Stimulated activated CD4-positive, alpha-beta T cell treated with anti-CD3 and anti-CD28 coated beads, Interleukin-15, amount 100 ng/mL, for 1 hour (primary cell): ENCODE data around the gene PEX13.
"Not testable (repeated sequence)": the region's sequence is repeated elsewhere in the genome, so short reads cannot be mapped to it uniquely, and the experiment has no call there.

Experiments
- DNase-seq, 2 donors: peaks; one replicate each; pipeline ENCODE4 v3.0.0-alpha.2; 2020; ENCODE audit warnings: low read depth in 1 of 2, low spot score in 1 of 2

Gene PEX13

DNA sequence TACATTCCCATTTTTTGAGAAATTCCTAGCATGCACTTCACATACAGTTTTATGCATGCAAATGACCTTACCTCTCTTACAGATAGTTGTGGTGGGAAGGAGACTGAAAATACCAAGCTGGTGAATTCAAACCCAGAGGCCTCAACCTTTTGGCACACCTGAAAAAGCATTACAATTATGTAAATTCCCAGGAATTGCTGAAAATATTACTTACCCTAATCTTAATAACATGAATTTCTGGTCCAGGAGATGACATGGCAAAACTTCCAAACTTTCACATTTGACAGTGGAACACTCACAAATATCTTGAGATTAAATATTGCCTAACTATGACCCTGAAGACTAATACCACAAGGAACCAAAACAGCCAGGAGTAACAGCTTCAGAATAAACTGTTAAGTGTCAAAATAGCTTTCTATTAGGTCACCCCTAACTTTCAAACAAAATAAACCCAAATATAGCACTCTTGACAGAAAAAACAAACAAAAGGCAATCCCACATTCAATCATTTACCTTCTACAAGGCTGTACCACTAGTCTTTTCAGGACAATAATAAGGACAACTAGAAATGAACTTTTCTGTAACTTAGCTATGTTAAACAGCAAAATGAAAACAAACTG, 10.9 kb upstream of the PEX13 start:
- DNase-seq = no peak

- DNase-seq = no peak
Measured at GRCh38 chr2:61009355-61009754, 8.2 kb upstream of the PEX13 start.

DNA sequence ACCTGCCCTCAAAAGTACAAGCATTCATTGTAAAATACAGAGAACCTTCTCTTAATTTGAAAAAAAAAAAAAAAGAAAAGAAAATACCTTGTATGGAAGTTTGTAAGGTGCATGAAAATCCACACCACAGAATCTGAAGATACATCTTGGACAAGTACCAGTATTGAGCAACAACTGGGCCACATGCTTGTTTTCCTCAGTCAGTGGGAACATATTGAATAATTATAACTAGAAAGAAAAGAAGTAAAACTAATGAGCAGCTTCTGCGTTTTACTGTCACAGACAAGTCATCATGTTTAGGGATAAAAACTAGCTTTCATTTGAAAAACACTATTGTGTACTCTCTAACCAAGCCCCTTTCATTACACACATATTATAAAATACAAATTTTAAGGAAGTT, 5.8 kb upstream of the PEX13 start:
- no peak for DNase-seq

- not testable (repeated sequence) for DNase-seq
Measured at GRCh38 chr2:61012303-61012702, 5.2 kb upstream of the PEX13 start.

DNA sequence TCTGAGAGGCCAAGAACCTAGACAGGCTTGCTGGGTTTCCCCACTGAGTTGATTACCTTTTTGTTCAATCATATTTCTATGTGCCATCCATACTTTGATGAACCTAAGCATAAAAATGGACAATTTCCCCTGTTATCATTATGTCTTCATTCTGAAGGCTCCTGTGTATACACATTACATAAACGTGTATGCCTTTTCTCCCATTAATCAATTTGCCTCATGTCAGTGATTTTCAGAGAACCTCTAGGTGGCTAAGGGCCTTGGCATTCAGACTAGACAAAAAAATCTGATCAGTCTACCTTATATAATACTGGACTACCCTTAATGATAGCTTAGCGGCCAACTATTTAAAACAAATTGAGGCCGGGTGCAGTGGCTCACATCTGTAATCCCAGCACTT, 4.1 kb upstream of the PEX13 start:
- DNase-seq = no peak

DNA sequence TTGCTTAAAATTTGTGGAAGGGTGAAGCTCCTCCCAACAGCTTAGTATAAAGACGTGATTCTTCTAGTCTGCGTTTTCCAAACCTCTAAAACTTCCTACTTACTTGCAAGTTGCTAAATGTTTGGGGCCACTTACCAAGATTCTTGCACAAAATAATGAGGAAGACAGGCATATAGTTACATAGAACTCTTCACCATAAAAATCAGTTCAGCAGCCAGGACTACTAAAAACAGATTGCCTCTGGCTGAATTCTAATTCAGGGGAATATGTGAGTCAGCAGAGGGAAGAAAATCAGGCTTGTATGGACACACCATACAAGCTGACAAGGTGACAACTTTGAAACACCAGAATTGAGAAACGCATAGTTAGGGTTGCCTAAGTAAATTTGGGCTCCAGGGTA, 2.8 kb upstream of the PEX13 start:
- DNase-seq = no peak

GRCh38 chr2:61015976-61016375, 1.5 kb upstream of the PEX13 start:
- no peak for DNase-seq

DNA sequence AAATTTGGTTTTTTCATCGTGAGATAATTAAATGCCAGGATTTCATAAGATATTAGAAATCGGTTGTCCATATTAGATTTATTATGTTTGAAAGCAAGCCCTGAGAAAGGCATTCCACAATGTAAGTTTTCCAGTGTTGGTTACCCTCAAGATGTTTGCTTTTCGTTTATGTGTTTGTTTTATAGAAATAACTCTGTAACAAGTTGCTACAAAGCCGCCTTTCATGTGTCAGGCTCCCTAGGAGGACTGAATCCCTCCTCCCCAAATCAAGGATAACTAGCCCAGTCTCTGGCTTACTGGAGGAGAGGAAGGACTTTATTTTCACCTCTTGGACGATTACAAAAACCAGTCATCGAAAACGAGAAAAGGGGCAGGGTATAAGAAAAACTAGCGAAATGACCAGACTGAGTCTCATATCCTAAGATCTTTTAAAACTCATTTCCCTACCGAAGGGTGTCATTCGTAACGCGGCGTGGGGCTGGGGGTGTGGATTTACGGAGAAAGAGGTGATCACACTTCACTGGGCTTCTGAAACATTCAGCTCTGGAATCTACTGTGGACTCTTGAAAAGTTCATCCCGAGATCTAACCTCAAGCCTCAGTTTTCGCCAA, 1.0 kb upstream of the PEX13 start:
- peak in 1 of 2 donors; percentile 3 for DNase-seq

DNA sequence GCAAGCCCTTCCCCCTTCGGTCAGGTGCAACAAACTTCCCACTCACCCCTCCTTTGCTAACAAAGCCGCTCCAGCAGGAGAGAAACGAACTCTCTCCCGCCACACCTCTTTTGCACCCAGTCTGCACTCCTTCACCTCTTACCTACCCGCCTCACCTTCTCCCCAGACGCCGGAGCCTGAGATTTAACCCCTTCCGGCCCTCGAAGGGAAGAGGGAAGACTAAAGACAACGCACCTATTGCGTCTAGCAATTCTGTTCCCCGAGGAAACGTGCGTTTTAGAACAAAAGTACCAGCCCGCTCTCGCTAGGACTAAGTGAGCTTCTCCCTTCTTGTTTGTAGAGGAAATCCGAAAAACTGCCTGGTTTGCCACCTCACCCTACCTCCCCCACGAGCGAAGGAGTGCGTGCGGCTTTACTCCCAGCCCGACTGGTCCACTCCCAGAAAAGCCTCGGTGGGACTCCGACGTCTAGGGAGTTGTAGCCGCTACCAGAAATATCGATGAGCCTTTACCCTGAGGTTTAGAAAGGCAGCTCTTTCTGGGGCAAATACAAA, 441 bp upstream of the PEX13 start:
- DNase-seq = peak; percentile 40 to 44

DNA sequence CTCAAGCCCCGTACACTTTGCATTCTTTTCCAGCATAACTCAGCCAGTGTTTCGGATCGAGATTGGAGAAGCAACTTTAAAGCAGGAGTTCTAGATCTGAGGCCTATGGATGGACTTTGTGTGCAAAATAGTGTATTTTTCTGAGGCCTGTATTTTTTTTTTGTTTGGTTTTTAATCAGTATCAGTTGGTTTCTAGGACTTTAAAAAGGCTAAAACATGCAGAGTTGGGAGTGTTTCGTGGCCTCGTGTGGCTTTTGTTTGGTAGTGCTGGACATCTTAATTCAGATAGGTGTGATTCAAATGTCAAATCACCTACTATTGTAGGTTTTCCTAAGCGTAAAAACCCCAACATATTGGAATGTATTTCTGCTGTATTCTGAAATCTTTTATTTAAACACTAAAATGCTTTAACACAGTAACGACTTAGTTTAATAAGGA, 817 bp downstream of the PEX13 start:
- no peak for DNase-seq

GRCh38 chr2:61018798-61019197, 1.3 kb downstream of the PEX13 start:
- DNase-seq = no peak

DNA sequence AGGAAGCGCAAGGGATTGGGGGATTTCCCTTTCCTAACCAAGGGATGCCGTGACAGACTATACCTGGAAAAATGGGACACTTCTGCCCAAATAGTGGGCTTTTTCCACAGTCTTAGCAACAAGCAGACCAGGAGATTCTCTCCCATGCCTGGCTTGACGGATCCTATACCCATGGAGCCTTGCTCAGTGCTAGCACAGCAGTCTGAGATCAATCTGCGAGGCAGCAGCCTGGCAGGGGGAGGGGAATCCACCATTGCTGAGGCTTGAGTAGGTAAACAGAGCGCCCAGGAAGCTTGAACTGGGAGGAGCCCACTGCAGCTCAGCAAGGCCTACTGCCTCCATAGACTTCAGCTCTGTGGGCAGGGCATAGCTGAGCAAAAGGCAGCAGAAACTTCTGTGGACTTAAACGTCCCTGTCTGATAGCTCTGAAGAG, 3.7 kb downstream of the PEX13 start:
- DNase-seq = no peak

GRCh38 chr2:61023670-61024069, 6.2 kb downstream of the PEX13 start:
- no peak for DNase-seq

DNA sequence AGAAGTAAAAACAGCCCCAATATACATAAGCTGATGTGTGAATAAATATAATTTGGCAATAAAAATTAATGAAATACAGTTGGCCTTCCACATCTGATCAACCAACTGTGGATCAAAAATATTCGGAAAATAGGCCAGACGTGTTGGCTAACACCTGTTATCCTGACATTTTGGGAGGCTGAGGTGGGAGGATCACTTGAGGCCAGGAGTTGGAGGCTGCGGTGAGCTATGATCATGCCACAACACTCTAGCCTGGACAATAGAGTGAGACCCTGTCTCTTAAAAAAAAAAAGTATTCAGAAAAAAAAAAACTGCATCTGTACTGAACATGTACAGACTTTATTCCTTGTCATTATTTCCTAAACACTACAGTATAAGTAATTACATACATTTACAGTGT, 12.0 kb downstream of the PEX13 start:
- no peak for DNase-seq

GRCh38 chr2:61034592-61034991, 17.1 kb downstream of the PEX13 start:
- DNase-seq = not testable (repeated sequence)

DNA sequence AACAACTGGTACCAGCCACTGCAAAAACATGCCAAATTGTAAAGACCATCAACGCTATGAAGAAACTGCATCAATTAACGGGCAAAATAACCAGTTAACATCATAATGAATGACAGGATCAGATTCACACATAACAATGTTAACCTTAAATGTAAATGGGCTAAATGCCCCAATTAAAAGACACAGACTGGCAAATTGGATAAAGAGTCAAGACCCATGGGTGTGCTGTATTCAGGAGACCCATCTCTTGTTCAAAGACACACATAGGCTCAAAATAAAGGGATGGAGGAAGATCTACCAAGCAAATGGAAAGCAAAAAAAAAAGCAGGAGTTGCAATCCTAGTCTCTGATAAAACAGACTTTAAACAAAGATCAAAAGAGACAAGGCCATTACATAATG, 19.1 kb downstream of the PEX13 start:
- not testable (repeated sequence) for DNase-seq

GRCh38 chr2:61042807-61043206, 25.3 kb downstream of the PEX13 start:
- no peak for DNase-seq

DNA sequence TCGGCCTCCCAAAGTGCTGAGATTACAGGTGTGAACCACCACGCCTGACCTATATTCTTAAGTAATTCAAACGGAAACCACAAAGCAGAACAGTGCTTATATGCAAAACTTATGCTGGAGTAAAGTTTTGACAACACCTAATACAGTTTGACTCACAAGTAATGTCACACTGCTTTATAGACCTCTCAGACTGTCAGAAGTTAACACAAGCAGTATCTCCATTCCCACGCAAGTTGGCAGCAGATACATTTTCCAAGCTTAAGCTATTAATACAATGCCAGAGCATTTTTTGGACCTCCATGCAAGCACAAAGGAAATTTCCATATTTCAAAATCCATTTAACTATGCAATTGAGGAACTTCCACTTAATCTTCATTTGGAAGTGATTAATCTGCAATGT, 27.1 kb downstream of the PEX13 start:
- DNase-seq = no peak

DNA sequence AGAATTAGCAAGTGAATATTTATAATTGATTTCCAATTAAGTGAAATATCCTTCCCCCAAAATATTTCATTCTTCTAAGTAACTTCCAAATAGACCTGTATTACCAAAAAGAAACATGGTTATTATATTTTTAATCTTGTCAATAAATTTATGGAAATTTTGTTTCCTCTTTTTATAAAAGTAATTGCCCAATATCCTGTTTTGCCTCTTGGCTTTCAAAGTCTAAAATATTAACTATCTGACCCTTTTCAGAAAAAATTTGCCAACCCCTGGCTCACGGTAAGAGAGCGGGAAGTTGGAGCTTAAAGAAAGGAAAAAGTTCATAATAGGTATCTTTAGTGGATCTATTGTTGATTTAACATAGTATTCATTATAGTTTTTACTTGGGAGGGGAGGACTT, 27.7 kb downstream of the PEX13 start:
- no peak for DNase-seq

DNA sequence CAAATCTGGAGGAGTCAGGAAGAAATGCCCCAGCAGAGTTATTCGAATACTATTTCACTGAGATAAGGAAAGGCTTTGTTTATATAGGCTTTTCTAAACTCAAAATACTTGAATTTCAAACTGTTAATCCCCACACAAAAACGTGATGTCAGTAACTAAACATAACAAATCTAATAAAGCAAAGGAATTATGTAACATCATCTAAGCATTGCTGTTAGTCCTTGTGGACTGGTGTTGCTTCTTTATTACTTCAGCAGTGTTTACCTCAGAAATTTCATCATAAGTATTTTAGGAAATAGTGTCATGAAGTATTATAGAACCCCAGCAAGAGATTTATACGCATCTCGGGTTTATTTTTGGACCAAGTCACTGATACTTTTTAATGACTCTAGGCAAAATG, 28.5 kb downstream of the PEX13 start:
- DNase-seq = no peak

GRCh38 chr2:61055557-61055956, 38.0 kb downstream of the PEX13 start:
- no peak for DNase-seq

- DNase-seq = no peak
Measured at GRCh38 chr2:61057562-61057961, 40.0 kb downstream of the PEX13 start.

DNA sequence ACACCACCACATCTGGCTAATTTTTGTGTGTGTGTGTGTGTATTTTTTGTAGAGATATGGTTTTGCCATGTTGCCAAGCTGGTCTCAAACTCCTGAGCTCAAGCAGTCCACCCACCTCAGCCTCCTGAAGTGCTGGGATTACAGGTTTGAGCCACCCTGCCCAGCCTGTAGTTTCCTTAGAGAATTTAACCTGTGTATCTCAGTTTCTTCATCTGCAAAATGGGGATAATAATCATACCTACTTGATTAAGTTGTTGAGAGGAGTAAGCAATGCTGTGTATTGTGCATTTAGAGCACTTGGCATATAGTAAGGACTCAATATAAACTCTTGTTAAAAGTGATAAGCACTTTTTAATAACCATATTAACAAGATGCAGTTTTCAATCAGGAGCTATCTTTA, 41.9 kb downstream of the PEX13 start:
- DNase-seq = no peak
